Common myeloid progenitor, CD34-positive (primary cell): Measurements from ENCODE around the gene ZSCAN10.
A peak's percentile ranks its signal among the peaks of the same experiment; 100 is the strongest.

Experiments used
- CTCF ChIA-PET: fragments of 350-600 bp; sonication (Branson Sonifier 250); formaldehyde crosslinking; loops from one replicate; lab custom pipeline; 2021; ENCODE audit warnings: antibody characterized with exemption; lab: Charles Lee
- POLR2A ChIA-PET: fragments of 350-600 bp; sonication (Branson Sonifier 250); formaldehyde crosslinking; loops from one replicate; lab custom pipeline; 2021; ENCODE audit warnings: antibody characterized with exemption; lab: Charles Lee
- DNase-seq, 3 donors: peaks; one replicate each; pipeline versions ENCODE4 v3.0.0 to v3.0.0-alpha.2; 2013
- H3K27ac ChIP-seq, 2 experiments: 1 replicate in 1 of 2; 2 replicates in 1 of 2; pipeline ENCODE4 v1.7.0; 2013; ENCODE audit warnings: inconsistent platforms in 2 of 2, low read length in 2 of 2, mild to moderate bottlenecking in 2 of 2, low read depth in 1 of 2, moderate library complexity in 1 of 2; ENCODE audit not compliant: severe bottlenecking in 2 of 2, insufficient read depth in 1 of 2, poor library complexity in 1 of 2
- H3K27me3 ChIP-seq, 5 experiments: replicated peaks in 2 of 5; 1 replicate in 3 of 5; 2 replicates in 2 of 5; pipeline versions ENCODE4 v1.6.1 to v1.7.0; 2013; ENCODE audit warnings: low read length in 4 of 5, mild to moderate bottlenecking in 2 of 5, moderate library complexity in 2 of 5, inconsistent platforms in 1 of 5; ENCODE audit not compliant: insufficient read depth in 5 of 5, control insufficient read depth in 4 of 5
- H3K36me3 ChIP-seq, 4 experiments: 1 replicate in 2 of 4; 2 replicates in 2 of 4; pipeline versions ENCODE4 v1.6.1 to v1.7.0; 2013; ENCODE audit warnings: low read length in 3 of 4, control low read depth in 1 of 4, mild to moderate bottlenecking in 1 of 4; ENCODE audit not compliant: control insufficient read depth in 4 of 4, insufficient read depth in 4 of 4
- H3K4me1 ChIP-seq, 4 experiments: 1 replicate in 3 of 4; 2 replicates in 1 of 4; pipeline versions ENCODE4 v1.6.1 to v1.7.1; 2013; ENCODE audit warnings: low read length in 3 of 4, mild to moderate bottlenecking in 3 of 4, control low read depth in 1 of 4, inconsistent platforms in 1 of 4, moderate library complexity in 1 of 4; ENCODE audit not compliant: control insufficient read depth in 4 of 4, insufficient read depth in 4 of 4; ENCODE audit errors: control extremely low read depth in 1 of 4
- H3K4me3 ChIP-seq, 7 experiments: 1 replicate in 4 of 7; 2 replicates in 3 of 7; pipeline versions ENCODE4 v1.5.1 to v1.7.0; 2013; ENCODE audit warnings: mild to moderate bottlenecking in 7 of 7, low read length in 6 of 7, moderate library complexity in 6 of 7, inconsistent platforms in 2 of 7, low read depth in 2 of 7, control low read depth in 1 of 7; ENCODE audit not compliant: insufficient read depth in 4 of 7, control insufficient read depth in 1 of 7; ENCODE audit errors: extremely low read depth in 1 of 7
- H3K9me3 ChIP-seq, 5 experiments: 1 replicate in 4 of 5; 2 replicates in 1 of 5; pipeline versions ENCODE4 v1.6.1 to v1.7.1; 2013; ENCODE audit warnings: low read length in 4 of 5, mild to moderate bottlenecking in 2 of 5, inconsistent platforms in 1 of 5, low read depth in 1 of 5, moderate library complexity in 1 of 5; ENCODE audit not compliant: control insufficient read depth in 4 of 5, insufficient read depth in 2 of 5; ENCODE audit errors: control extremely low read depth in 1 of 5
- WGBS: methylation state at CpG from one replicate; pipeline ENCODE4 v1.1.5; 2013; ENCODE audit not compliant: insufficient coverage; 5-methylcytosine and 5-hydroxymethylcytosine counted together

Gene ZSCAN10

GRCh38 chr16:3089717-3090592 lies 9.1 kb downstream of the ZSCAN10 start:
- Histone ChIP-seq H3K27me3 (no peaks in the 10 kb centered on the region), H3K36me3 (no peaks in the 10 kb centered on the region), H3K4me3 (no peak overlapping the region), H3K4me1 (peaks cover 9 to 56% (median 34%) of the 10 kb centered on the region in 4 experiments), H3K27ac (no peak overlapping the region), H3K9me3 (no peaks in the 10 kb centered on the region)
- ChIA-PET POLR2A (no interaction called here), CTCF (interaction anchor here (0.5 to 8.7 kb wide), 8 partner anchors 10 to 425 kb away, joined by 3 to 54 read pairs (median 5); partner anchors contain the start of gene ZSCAN10)
- 98% methylated on average over 79 of the region's 81 CpGs for WGBS
- no peak for DNase-seq

- CTCF ChIA-PET, result interaction anchor here (0.9 to 8.7 kb wide), 7 partner anchors 12 to 67 kb away, joined by 3 to 54 read pairs (median 4); no protein-coding TSS in a partner anchor
- WGBS, result 98% methylated on average over 63 of the region's 71 CpGs
- POLR2A ChIA-PET, result no interaction called here
- no peaks in the 10 kb centered on the region for H3K36me3 ChIP-seq
- DNase-seq, result no peak
- H3K27ac ChIP-seq, result no peak overlapping the region
- no peaks in the 10 kb centered on the region for H3K9me3 ChIP-seq
- H3K27me3 ChIP-seq, result no peaks in the 10 kb centered on the region
- H3K4me3 ChIP-seq, result no peak overlapping the region
- peaks cover 9 to 62% (median 40%) of the 10 kb centered on the region in 4 experiments for H3K4me1 ChIP-seq
These were observed 10.0 kb downstream of the ZSCAN10 start for GRCh38 chr16:3088925-3089716.

GRCh38 chr16:3088450-3088849 lies 10.6 kb downstream of the ZSCAN10 start:
- whole genome bisulfite sequencing, result 87% methylated on average over 4 of the region's 7 CpGs
- H3K36me3 ChIP-seq, result no peaks in the 10 kb centered on the region
- ChIA-PET CTCF (interaction anchor here (0.9 to 8.7 kb wide), 7 partner anchors 12 to 66 kb away, joined by 3 to 54 read pairs (median 4); no protein-coding TSS in a partner anchor), POLR2A (no interaction called here)
- peaks cover 9 to 62% (median 41%) of the 10 kb centered on the region in 4 experiments for H3K4me1 ChIP-seq
- no peaks in the 10 kb centered on the region for H3K27me3 ChIP-seq
- no peak overlapping the region for H3K4me3 ChIP-seq
- no peaks in the 10 kb centered on the region for H3K9me3 ChIP-seq
- H3K27ac ChIP-seq, result no peak overlapping the region
- DNase-seq, result no peak

GRCh38 chr16:3087243-3088235 lies 11.6 kb downstream of the ZSCAN10 start:
- Histone ChIP-seq H3K27me3 (no peaks in the 10 kb centered on the region), H3K36me3 (no peaks in the 10 kb centered on the region), H3K9me3 (no peaks in the 10 kb centered on the region), H3K4me1 (peaks cover 9 to 62% (median 41%) of the 10 kb centered on the region in 4 experiments), H3K4me3 (peak overlapping the region in 5 of 7 experiments; percentile 25 to 62 (median 47)), H3K27ac (no peak overlapping the region)
- POLR2A ChIA-PET, result interaction anchor here (0.7 to 1.4 kb wide), 2 partner anchors 12 to 41 kb away, joined by 3 to 7 read pairs; no protein-coding TSS in a partner anchor
- DNase-seq, result peak in 2 of 3 donors; percentile 26 to 47
- CTCF ChIA-PET, result interaction anchor here (0.9 to 8.7 kb wide), 13 partner anchors 11 to 374 kb away, joined by 3 to 54 read pairs (median 3); partner anchors contain the start of genes IL32 and ZNF213
- 27% methylated on average over 10 of the region's 18 CpGs for WGBS

GRCh38 chr16:3086596-3087242 lies 12.4 kb downstream of the ZSCAN10 start:
- ChIA-PET CTCF (interaction anchor here (1.0 to 8.7 kb wide), 10 partner anchors 10 to 375 kb away, joined by 3 to 54 read pairs (median 5); partner anchors contain the start of genes IL32 and ZNF213), POLR2A (interaction anchor here (1.4 kb wide), 1 partner anchor 12 kb away, joined by 7 read pairs; no protein-coding TSS in a partner anchor)
- H3K9me3 ChIP-seq, result no peaks in the 10 kb centered on the region
- peak overlapping the region in 6 of 7 experiments; percentile 1 to 61 (median 32) for H3K4me3 ChIP-seq
- no peak overlapping the region for H3K27ac ChIP-seq
- no peaks in the 10 kb centered on the region for H3K36me3 ChIP-seq
- H3K27me3 ChIP-seq, result no peaks in the 10 kb centered on the region
- WGBS, result 35% methylated on average over 12 of the region's 14 CpGs
- peaks cover 9 to 57% (median 41%) of the 10 kb centered on the region in 4 experiments for H3K4me1 ChIP-seq
- peak; percentile 42 to 75 (median 70) for DNase-seq
